ENCODE data around the gene ADCY3. TPM values are rescaled to one million over a fixed set of nuclear protein-coding genes. Genes with fewer than 3 reads are reported as not detected.

The ADCY3 gene
- total and polyA plus RNA-seq, 2 experiments from 2014 or later: 9.1 to 47.4 TPM

GRCh38 chr2:24872344-24873115 is 47.5 kb downstream of the ADCY3 start:
- Histone ChIP-seq H4K20me1 (ENCODE audit: insufficient read depth) (no peaks in the 10 kb centered on the region), H3K27ac (no peak overlapping the region), H3K4me1 (ENCODE audit: insufficient read depth) (no peaks in the 10 kb centered on the region), H3K79me2 (ENCODE audit: insufficient read depth) (no peaks in the 10 kb centered on the region), H3K9me2 (ENCODE audit: insufficient read depth) (no peaks in the 10 kb centered on the region), H3F3A (ENCODE audit: insufficient read depth) (no peaks in the 10 kb centered on the region), H3K9ac (no peak overlapping the region), H3K4me3 (no peak overlapping the region), H3K9me3 (ENCODE audit: low read depth) (no peaks in the 10 kb centered on the region), H3K27me3 (replicated peaks; ENCODE audit: insufficient read depth) (no peaks in the 10 kb centered on the region), H3K4me2 (ENCODE audit: unreplicated experiment) (no peak overlapping the region), H3K36me3 (ENCODE audit: low read depth) (no peaks in the 10 kb centered on the region), H2AFZ (no peak overlapping the region)
- no peak for TF ChIP-seq EZH2phosphoT487 (IDR thresholded peaks at IDR 0.05; ENCODE audit: insufficient read depth, low read depth)
- no peak for TF ChIP-seq EZH2 (IDR thresholded peaks at IDR 0.05; ENCODE audit: insufficient read depth, poor library complexity, severe bottlenecking)
- WGBS, 2 experiments (ENCODE audit: low coverage in 1 of 2, low lambda C conversion rate in 2 of 2, missing lambda C conversion rate in 2 of 2): 95 to 96% methylated on average over 18 to 19 of the region's 19 CpGs
- in situ Hi-C loops (cut with MboI): no loop called here
- DNase-seq: no peak

GRCh38 chr2:24871852-24872333 is 48.1 kb downstream of the ADCY3 start:
- DNase-seq: no peak
- in situ Hi-C loops (cut with MboI): no loop called here

GRCh38 chr2:24870891-24871705 is 48.9 kb downstream of the ADCY3 start:
- Histone ChIP-seq H3K4me2 (ENCODE audit: unreplicated experiment) (no peak overlapping the region), H3K36me3 (ENCODE audit: low read depth) (no peaks in the 10 kb centered on the region), H3K9me2 (ENCODE audit: insufficient read depth) (no peaks in the 10 kb centered on the region), H3K27ac (no peak overlapping the region), H4K20me1 (ENCODE audit: insufficient read depth) (no peaks in the 10 kb centered on the region), H3K9me3 (ENCODE audit: low read depth) (no peaks in the 10 kb centered on the region), H3K79me2 (ENCODE audit: insufficient read depth) (no peaks in the 10 kb centered on the region), H3K27me3 (replicated peaks; ENCODE audit: insufficient read depth) (no peaks in the 10 kb centered on the region), H3K4me1 (ENCODE audit: insufficient read depth) (no peaks in the 10 kb centered on the region), H3F3A (ENCODE audit: insufficient read depth) (no peaks in the 10 kb centered on the region), H3K4me3 (no peak overlapping the region), H2AFZ (no peak overlapping the region), H3K9ac (no peak overlapping the region)
- in situ Hi-C loops (cut with MboI): no loop called here
- no peak for TF ChIP-seq EZH2 (IDR thresholded peaks at IDR 0.05; ENCODE audit: insufficient read depth, poor library complexity, severe bottlenecking)
- no peak for TF ChIP-seq EZH2phosphoT487 (IDR thresholded peaks at IDR 0.05; ENCODE audit: insufficient read depth, low read depth)
- 94 to 95% methylated on average over 16 of the region's 16 CpGs for WGBS, 2 experiments (ENCODE audit: low coverage in 1 of 2, low lambda C conversion rate in 2 of 2, missing lambda C conversion rate in 2 of 2)
- no peak for DNase-seq

More at GRCh38 chr2:24871852-24872333, 48.1 kb downstream of the ADCY3 start:
- Histone ChIP-seq H3K27me3 (replicated peaks; ENCODE audit: insufficient read depth) (no peaks in the 10 kb centered on the region), H3K36me3 (ENCODE audit: low read depth) (no peaks in the 10 kb centered on the region), H2AFZ (no peak overlapping the region), H3K9ac (no peak overlapping the region), H3K9me3 (ENCODE audit: low read depth) (no peaks in the 10 kb centered on the region), H3K79me2 (ENCODE audit: insufficient read depth) (no peaks in the 10 kb centered on the region), H3F3A (ENCODE audit: insufficient read depth) (no peaks in the 10 kb centered on the region), H3K4me1 (ENCODE audit: insufficient read depth) (no peaks in the 10 kb centered on the region), H3K27ac (no peak overlapping the region), H4K20me1 (ENCODE audit: insufficient read depth) (no peaks in the 10 kb centered on the region), H3K4me2 (ENCODE audit: unreplicated experiment) (no peak overlapping the region), H3K4me3 (no peak overlapping the region), H3K9me2 (ENCODE audit: insufficient read depth) (no peaks in the 10 kb centered on the region)
- WGBS, 2 experiments (ENCODE audit: low coverage in 1 of 2, low lambda C conversion rate in 2 of 2, missing lambda C conversion rate in 2 of 2): 84 to 87% methylated on average over 11 to 12 of the region's 12 CpGs
- TF ChIP-seq EZH2 (IDR thresholded peaks at IDR 0.05; ENCODE audit: insufficient read depth, poor library complexity, severe bottlenecking): no peak

GRCh38 chr2:24870440-24870839 is 49.6 kb downstream of the ADCY3 start:
- Histone ChIP-seq H4K20me1 (ENCODE audit: insufficient read depth) (no peaks in the 10 kb centered on the region), H3K4me1 (ENCODE audit: insufficient read depth) (no peaks in the 10 kb centered on the region), H3K79me2 (ENCODE audit: insufficient read depth) (no peaks in the 10 kb centered on the region), H3K27ac (no peak overlapping the region), H3K4me2 (ENCODE audit: unreplicated experiment) (no peak overlapping the region), H3K9me3 (ENCODE audit: low read depth) (no peaks in the 10 kb centered on the region), H3K9me2 (ENCODE audit: insufficient read depth) (no peaks in the 10 kb centered on the region), H3F3A (ENCODE audit: insufficient read depth) (no peaks in the 10 kb centered on the region), H3K9ac (no peak overlapping the region), H2AFZ (no peak overlapping the region), H3K27me3 (replicated peaks; ENCODE audit: insufficient read depth) (no peaks in the 10 kb centered on the region), H3K4me3 (no peak overlapping the region), H3K36me3 (ENCODE audit: low read depth) (no peaks in the 10 kb centered on the region)
- DNase-seq: no peak
- in situ Hi-C loops (cut with MboI): no loop called here
- WGBS, 2 experiments (ENCODE audit: low coverage in 1 of 2, low lambda C conversion rate in 2 of 2, missing lambda C conversion rate in 2 of 2): 98 to 100% methylated on average over 3 to 5 of the region's 5 CpGs
- TF ChIP-seq EZH2phosphoT487 (IDR thresholded peaks at IDR 0.05; ENCODE audit: insufficient read depth, low read depth) (no peak), EZH2 (IDR thresholded peaks at IDR 0.05; ENCODE audit: insufficient read depth, poor library complexity, severe bottlenecking) (no peak)

All from GM23248 (cell line).